Endothelial cell of umbilical vein (primary cell): ENCODE measurements around the gene KRTAP10-12. TPM values are rescaled to one million over a fixed set of nuclear protein-coding genes. Genes with fewer than 3 reads are reported as not detected.

Experiments
- BruUV-seq: library from RNA; stranded (reverse); fragments of 400-500 nt; replicated peaks from 2 replicates; lab custom pipeline; 2021; lab: Mats Ljungman, UMichigan
- CTCF ChIA-PET: fragments of 300-600, 350-600 bp; sonication (Branson Sonifier 250); formaldehyde crosslinking; loops from one replicate; lab custom pipeline; 2021; ENCODE audit warnings: antibody characterized with exemption, inconsistent platforms; lab: Charles Lee
- POLR2A ChIA-PET: fragments of 300-600, 350-600 bp; sonication (Branson Sonifier 250); formaldehyde crosslinking; loops from one replicate; lab custom pipeline; 2021; ENCODE audit warnings: antibody characterized with exemption, inconsistent platforms; lab: Charles Lee
- DNase-seq: peaks from one replicate; pipeline ENCODE4 v3.0.0-alpha.2; 2011; ENCODE audit warnings: low read depth, low spot score
- FAIRE-seq: peaks from 2 replicates; lab custom pipeline; 2011; peaks lifted over from hg19 to GRCh38; lab: Jason Lieb, UNC
- H2AFZ ChIP-seq: 2 replicates; pipeline ENCODE4 v1.6.0; 2012; ENCODE audit warnings: low read depth, low read length, control low read depth, inconsistent platforms
- H3K27ac ChIP-seq: 2 replicates; pipeline ENCODE4 v1.5.1; 2011; ENCODE audit warnings: low read depth, mild to moderate bottlenecking, control low read depth, low read length, moderate library complexity; ENCODE audit not compliant: insufficient read depth
- H3K27me3 ChIP-seq, 2 experiments: 2 replicates each; pipeline versions ENCODE4 v1.6.0 to v1.6.1; 2011; ENCODE audit warnings: low read length in 2 of 2, mixed read lengths in 1 of 2; ENCODE audit not compliant: control insufficient read depth in 2 of 2, insufficient read depth in 2 of 2
- H3K36me3 ChIP-seq, 2 experiments: 2 replicates in 1 of 2; 3 replicates in 1 of 2; pipeline ENCODE4 v1.5.1; 2011; ENCODE audit warnings: low read length in 2 of 2, mild to moderate bottlenecking in 1 of 2, moderate library complexity in 1 of 2; ENCODE audit not compliant: control insufficient read depth in 2 of 2, insufficient read depth in 2 of 2; ENCODE audit errors: extremely low read depth in 1 of 2
- H3K4me1 ChIP-seq: 3 replicates; pipeline ENCODE4 v1.5.1; 2011; ENCODE audit warnings: mild to moderate bottlenecking, low read length; ENCODE audit not compliant: control insufficient read depth, insufficient read depth; ENCODE audit errors: extremely low read depth
- H3K4me2 ChIP-seq: 2 replicates; pipeline ENCODE4 v1.6.1; 2011; ENCODE audit warnings: low read length, control low read depth, mixed read lengths; ENCODE audit not compliant: insufficient read depth
- H3K4me3 ChIP-seq, 3 experiments: fragments of 200-600 bp in 1 of 3; sonication (generic), shearing (Covaris generic) in 1 of 3; replicated peaks in 1 of 3; 2 replicates each; pipeline ENCODE4 v1.5.1; 2011 to 2016; ENCODE audit warnings: control low read depth in 3 of 3, low read length in 3 of 3, mild to moderate bottlenecking in 2 of 3, inconsistent platforms in 1 of 3, low read depth in 1 of 3, moderate library complexity in 1 of 3; ENCODE audit not compliant: insufficient read depth in 1 of 3
- H3K79me2 ChIP-seq: 2 replicates; pipeline ENCODE4 v1.6.0; 2012; ENCODE audit warnings: low read length, inconsistent platforms; ENCODE audit not compliant: control insufficient read depth, insufficient read depth
- H3K9ac ChIP-seq: replicated peaks from 2 replicates; pipeline ENCODE3; 2011; ENCODE audit warnings: low read length, control low read depth; ENCODE audit not compliant: insufficient read depth; ENCODE audit errors: extremely low read depth
- H3K9me1 ChIP-seq: replicated peaks from 3 replicates; pipeline ENCODE4 v1.6.0; 2011; ENCODE audit warnings: mild to moderate bottlenecking, low read length; ENCODE audit not compliant: control insufficient read depth, insufficient read depth; ENCODE audit errors: extremely low read depth
- H3K9me3 ChIP-seq: replicated peaks from 2 replicates; pipeline ENCODE4 v1.5.1; 2012; ENCODE audit warnings: low read length, inconsistent platforms; ENCODE audit not compliant: control insufficient read depth, insufficient read depth
- H4K20me1 ChIP-seq: replicated peaks from 2 replicates; pipeline ENCODE3; 2011; ENCODE audit warnings: mild to moderate bottlenecking, low read length; ENCODE audit not compliant: control insufficient read depth, insufficient read depth; ENCODE audit errors: extremely low read depth
- CTCF ChIP-seq, 2 donors: IDR thresholded peaks; 1 replicate in 1 of 2; 2 replicates in 1 of 2; pipeline ENCODE4 v1.5.1; 2011; ENCODE audit warnings: low read length in 2 of 2, mild to moderate bottlenecking in 2 of 2, moderate library complexity in 2 of 2, control low read depth in 1 of 2, inconsistent platforms in 1 of 2, low read depth in 1 of 2; ENCODE audit not compliant: insufficient read depth in 1 of 2; ENCODE audit errors: extremely low read depth in 1 of 2
- EZH2 ChIP-seq: IDR thresholded peaks from 2 replicates; pipeline ENCODE4 v1.6.1; 2012; ENCODE audit warnings: borderline replicate concordance, low read depth, mild to moderate bottlenecking, moderate library complexity, low read length, inconsistent platforms; ENCODE audit not compliant: severe bottlenecking
- FOS ChIP-seq: IDR thresholded peaks from 2 replicates; pipeline ENCODE4 v1.6.1; 2011; ENCODE audit warnings: mild to moderate bottlenecking, low read length, moderate library complexity, borderline replicate concordance; ENCODE audit not compliant: insufficient read depth
- GATA2 ChIP-seq: IDR thresholded peaks from 2 replicates; pipeline ENCODE4 v1.7.0; 2011; ENCODE audit warnings: low read depth, mild to moderate bottlenecking, moderate library complexity, mixed read lengths, low read length; ENCODE audit not compliant: insufficient read length, insufficient read depth
- JUN ChIP-seq: IDR thresholded peaks from 2 replicates; pipeline ENCODE4 v1.6.1; 2011; ENCODE audit warnings: borderline replicate concordance, low read depth; ENCODE audit not compliant: insufficient read length, insufficient read depth
- MAX ChIP-seq: IDR thresholded peaks from 2 replicates; pipeline ENCODE4 v1.6.1; 2011; ENCODE audit not compliant: insufficient read depth, insufficient read length
- MYC ChIP-seq: IDR thresholded peaks from one replicate; pipeline ENCODE4 v1.6.1; 2011; ENCODE audit warnings: mild to moderate bottlenecking, low read depth, low read length
- POLR2A ChIP-seq: IDR thresholded peaks from 2 replicates; pipeline ENCODE4 v1.6.1; 2012; ENCODE audit warnings: low read depth, mild to moderate bottlenecking, control low read depth, low read length
- POLR2AphosphoS5 ChIP-seq: IDR thresholded peaks from 2 replicates; pipeline ENCODE4 v1.6.1; 2012; ENCODE audit warnings: low read depth, mild to moderate bottlenecking, control low read depth, low read length, moderate library complexity; ENCODE audit not compliant: insufficient read depth
- dilution Hi-C: fragments of 300-500 bp; cut with MboI; formaldehyde crosslinking; loops from one replicate; pipeline ENCODE4 v1.15.0; 2019; ENCODE audit warnings: low sequenced_read_pairs; ENCODE audit not compliant: extremely low pct_ligation_motif_present
- intact Hi-C: fragments of 100-400 bp; cut with micrococcal nuclease; formaldehyde crosslinking; loops from one replicate; pipeline ENCODE4 v1.10.0; 2022
- polyA plus RNA-seq, 4 experiments: library from polyadenylated mRNA; depleted of rRNA in 3 of 4; stranded (reverse) in 3 of 4; unstranded in 1 of 4; fragments of >200 nt; gene quantifications; 2 replicates each; pipeline versions ENCODE4 v1.2.1 to v1.2.3, GENCODE V29; 2011 to 2012; ENCODE audit warnings: missing spikeins in 1 of 4
- total RNA-seq: library from RNA; stranded (reverse); gene quantifications from 2 replicates; pipeline ENCODE4 v1.2.3, GENCODE V29; 2021

Gene KRTAP10-12
- total and polyA plus RNA-seq, 2 donors (not counting 3 experiments of a cell fraction or from before 2014, with no cell fraction given), result not detected

- H3K9me1 ChIP-seq, result no peaks in the 10 kb centered on the region
- H3K27me3 ChIP-seq, result peaks cover 5 to 9% of the 10 kb centered on the region in 2 experiments
- no peaks in the 10 kb centered on the region for H3K9me3 ChIP-seq
- no peaks in the 10 kb centered on the region for H4K20me1 ChIP-seq
- no peaks in the 10 kb centered on the region for H3K36me3 ChIP-seq
- ChIA-PET POLR2A (no interaction called here), CTCF (interaction anchor here (3.6 kb wide), 1 partner anchor 56 kb away, joined by 17 read pairs; no protein-coding TSS in a partner anchor)
- no peak for DNase-seq
- TF ChIP-seq GATA2, result no peak
- TF ChIP-seq POLR2A, result no peak
- TF ChIP-seq MYC, result no peak
- no peak for TF ChIP-seq JUN
- TF ChIP-seq CTCF (IDR thresholded peaks at IDR 0.05; ENCODE audit: extremely low read depth in 1 of 2, insufficient read depth in 1 of 2, low read depth in 1 of 2, low read length in 2 of 2), result no peak
- TF ChIP-seq POLR2AphosphoS5, result no peak
- no peak for TF ChIP-seq MAX
- no peak for TF ChIP-seq FOS
- TF ChIP-seq EZH2, result no peak
- H3K79me2 ChIP-seq, result no peaks in the 10 kb centered on the region
- H3K9ac ChIP-seq, result no peak overlapping the region
- H3K27ac ChIP-seq, result no peak overlapping the region
- H3K4me1 ChIP-seq, result no peaks in the 10 kb centered on the region
- no TSS peak for BruUV-seq
- FAIRE-seq, result no peak
- intact Hi-C loops, result no loop called here
- dilution Hi-C loops, result no loop called here
- no peak overlapping the region for H3K4me2 ChIP-seq
- no peak overlapping the region for H2AFZ ChIP-seq
- H3K4me3 ChIP-seq, result no peak overlapping the region
Measured at GRCh38 chr21:44737706-44738354, 40.9 kb downstream of the KRTAP10-12 start.
